ENCODE results near the gene LPIN3.

The LPIN3 gene

GRCh38 chr20:41394931-41395666, 54.5 kb downstream of the LPIN3 start:
- DNase-seq: no peak

- no peak for DNase-seq
These were observed 55.3 kb downstream of the LPIN3 start for GRCh38 chr20:41395667-41396664.

- no peak for DNase-seq
These were observed 57.8 kb downstream of the LPIN3 start for GRCh38 chr20:41398408-41398807.

GRCh38 chr20:41403604-41404003, 63.0 kb downstream of the LPIN3 start:
- DNase-seq: no peak

GRCh38 chr20:41405436-41405835, 64.8 kb downstream of the LPIN3 start:
- DNase-seq: no peak

- no peak for DNase-seq
These were observed 65.7 kb downstream of the LPIN3 start for GRCh38 chr20:41406353-41406752.

GRCh38 chr20:41406896-41407444, 66.3 kb downstream of the LPIN3 start:
- DNase-seq: no peak

- DNase-seq: no peak
These were observed 67.0 kb downstream of the LPIN3 start for GRCh38 chr20:41407607-41408006.

- DNase-seq: no peak
These were observed 67.7 kb downstream of the LPIN3 start for GRCh38 chr20:41408156-41408794.

- no peak for DNase-seq
These were observed 68.4 kb downstream of the LPIN3 start for GRCh38 chr20:41408986-41409385.

All from NCI-H774 (cell line).